T-cell (primary cell): ENCODE data around the gene PLAC1. TPM values are rescaled to one million over a fixed set of nuclear protein-coding genes. Genes with fewer than 3 reads are reported as not detected.

Experiments used
- ATAC-seq, 4 experiments: fragments of 200-7000 bp in 3 of 4; fragments of 150-1000 bp in 1 of 4; cut with Tn5 transposase; replicated peaks in 1 of 4; 1 replicate in 3 of 4; 2 replicates in 1 of 4; pipeline ENCODE4 v1.10.0; 2021; ENCODE audit warnings: moderate library complexity in 3 of 4, mild to moderate bottlenecking in 2 of 4, moderate number of reproducible peaks in 1 of 4
- CTCF ChIA-PET, 2 donors: fragments of 300-600 bp; sonication (Branson Sonifier 250); formaldehyde crosslinking; loops; one replicate each; lab custom pipeline; 2022; ENCODE audit warnings: antibody characterized with exemption in 2 of 2; lab: Charles Lee
- POLR2A ChIA-PET, 2 donors: fragments of 300-600 bp; sonication (Branson Sonifier 250); formaldehyde crosslinking; loops; one replicate each; lab custom pipeline; 2022; ENCODE audit warnings: antibody characterized with exemption in 2 of 2; lab: Charles Lee
- DNase-seq, 35 experiments: peaks; one replicate each; pipeline versions ENCODE4 v3.0.0 to v3.0.0-alpha.2; 2013 to 2023
- H3K27ac ChIP-seq: one replicate; pipeline ENCODE4 v1.5.1; 2013; ENCODE audit warnings: low read length
- H3K27me3 ChIP-seq, 2 experiments: replicated peaks in 1 of 2; 1 replicate in 1 of 2; 2 replicates in 1 of 2; pipeline versions ENCODE4 v1.6.1 to v1.7.0; 2013; ENCODE audit warnings: low read length in 1 of 2, mixed read lengths in 1 of 2; ENCODE audit not compliant: control insufficient read depth in 2 of 2, insufficient read depth in 2 of 2; ENCODE audit errors: extremely low read depth in 1 of 2
- H3K36me3 ChIP-seq, 2 donors: 1 replicate in 1 of 2; 2 replicates in 1 of 2; pipeline versions ENCODE4 v1.6.1 to v1.7.0; 2013; ENCODE audit warnings: low read length in 1 of 2; ENCODE audit not compliant: control insufficient read depth in 2 of 2, insufficient read depth in 1 of 2; ENCODE audit errors: extremely low read depth in 1 of 2
- H3K4me1 ChIP-seq, 2 experiments: 1 replicate in 1 of 2; 2 replicates in 1 of 2; pipeline versions ENCODE4 v1.6.1 to v1.7.0; 2013; ENCODE audit warnings: low read length in 2 of 2, mixed read lengths in 1 of 2; ENCODE audit not compliant: insufficient read depth in 2 of 2, control insufficient read depth in 1 of 2; ENCODE audit errors: extremely low read depth in 1 of 2
- H3K4me3 ChIP-seq, 2 donors: 1 replicate in 1 of 2; 2 replicates in 1 of 2; pipeline versions ENCODE4 v1.5.1 to v1.7.0; 2013; ENCODE audit warnings: mild to moderate bottlenecking in 2 of 2, low read length in 1 of 2, moderate library complexity in 1 of 2; ENCODE audit not compliant: control insufficient read depth in 1 of 2; ENCODE audit errors: extremely low read depth in 1 of 2
- H3K9me3 ChIP-seq: 2 replicates; pipeline ENCODE4 v1.7.0; 2013
- H3K27ac Mint-ChIP-seq, 2 donors: one replicate each; pipeline ENCODE4 v1.8.0; 2020 to 2021; ENCODE audit warnings: mild to moderate bottlenecking in 2 of 2, mixed read lengths in 2 of 2
- H3K27me3 Mint-ChIP-seq, 2 donors: one replicate each; pipeline ENCODE4 v1.8.0; 2021 to 2022; ENCODE audit warnings: mixed read lengths in 2 of 2
- H3K36me3 Mint-ChIP-seq: one replicate; pipeline ENCODE4 v1.8.0; 2021; ENCODE audit warnings: mixed read lengths
- H3K4me1 Mint-ChIP-seq, 3 donors: one replicate each; pipeline ENCODE4 v1.8.0; 2020 to 2022; ENCODE audit warnings: mixed read lengths in 3 of 3, mild to moderate bottlenecking in 1 of 3
- H3K4me3 Mint-ChIP-seq, 3 donors: one replicate each; pipeline ENCODE4 v1.8.0; 2020 to 2022; ENCODE audit warnings: mild to moderate bottlenecking in 3 of 3, mixed read lengths in 3 of 3, moderate library complexity in 3 of 3
- H3K9me3 Mint-ChIP-seq, 3 donors: one replicate each; pipeline ENCODE4 v1.8.0; 2020 to 2022; ENCODE audit warnings: mixed read lengths in 3 of 3
- WGBS: methylation state at CpG from one replicate; pipeline ENCODE4 v1.1.5; 2013; ENCODE audit warnings: missing lambda C conversion rate; ENCODE audit not compliant: insufficient coverage; 5-methylcytosine and 5-hydroxymethylcytosine counted together
- total RNA-seq, 35 experiments: library from RNA in 6 of 35; stranded (reverse) in 6 of 35; fragments of 120-200 nt in 1 of 35; gene quantifications; one replicate each; pipeline versions ENCODE4 v1.2.1 to v1.2.4 and lab custom pipeline; 2013 to 2026

The PLAC1 gene
- total RNA-seq, 5 donors from 2014 or later (not counting 1 experiment from before 2014, with no cell fraction given): not detected

- Histone ChIP-seq H3K36me3 (no peaks in the 10 kb centered on the region), H3K9me3 (no peaks in the 10 kb centered on the region), H3K4me1 (no peaks in the 10 kb centered on the region), H3K4me3 (no peak overlapping the region), H3K27me3 (no peaks in the 10 kb centered on the region), H3K27ac (no peak overlapping the region)
- DNase-seq (no peak), ATAC-seq (no peak)
- H3K9me3 Mint-ChIP-seq: no peaks in the 10 kb centered on the region
- CTCF ChIA-PET: no interaction called here
- H3K36me3 Mint-ChIP-seq: no peaks in the 10 kb centered on the region
- WGBS: no CpG with 5 or more reads among the region's 9 CpGs
- no peak overlapping the region for H3K4me3 Mint-ChIP-seq
- H3K4me1 Mint-ChIP-seq: no peaks in the 10 kb centered on the region
- POLR2A ChIA-PET: no interaction called here
- no peak overlapping the region for H3K27ac Mint-ChIP-seq
- peaks cover 4 to 41% of the 10 kb centered on the region in 2 donors for H3K27me3 Mint-ChIP-seq
Observed at GRCh38 chrX:134631426-134632346, 26.6 kb downstream of the PLAC1 start.

- no peaks in the 10 kb centered on the region for H3K27me3 ChIP-seq
- H3K9me3 Mint-ChIP-seq: no peaks in the 10 kb centered on the region
- H3K4me1 ChIP-seq: no peaks in the 10 kb centered on the region
- H3K4me3 Mint-ChIP-seq: no peak overlapping the region
- H3K4me3 ChIP-seq: no peak overlapping the region
- H3K27me3 Mint-ChIP-seq: peaks cover 3 to 42% of the 10 kb centered on the region in 2 donors
- no CpG with 5 or more reads among the region's 1 CpG for WGBS
- POLR2A ChIA-PET: interaction anchor here in 1 of 2 donors (0.6 kb wide), 1 partner anchor 21 kb away, joined by 4 read pairs; no protein-coding TSS in a partner anchor
- DNase-seq (no peak), ATAC-seq (no peak)
- no peak overlapping the region for H3K27ac ChIP-seq
- H3K27ac Mint-ChIP-seq: no peak overlapping the region
- H3K9me3 ChIP-seq: no peaks in the 10 kb centered on the region
- H3K36me3 ChIP-seq: no peaks in the 10 kb centered on the region
- H3K4me1 Mint-ChIP-seq: no peaks in the 10 kb centered on the region
- CTCF ChIA-PET: no interaction called here
- no peaks in the 10 kb centered on the region for H3K36me3 Mint-ChIP-seq
Observed at GRCh38 chrX:134628663-134629062, 29.6 kb downstream of the PLAC1 start.

- Histone ChIP-seq H3K4me3 (no peak overlapping the region), H3K36me3 (no peaks in the 10 kb centered on the region), H3K27me3 (no peaks in the 10 kb centered on the region), H3K9me3 (no peaks in the 10 kb centered on the region), H3K27ac (no peak overlapping the region), H3K4me1 (no peaks in the 10 kb centered on the region)
- H3K27me3 Mint-ChIP-seq: peaks cover 2 to 35% of the 10 kb centered on the region in 2 donors
- H3K9me3 Mint-ChIP-seq: no peaks in the 10 kb centered on the region
- H3K36me3 Mint-ChIP-seq: no peaks in the 10 kb centered on the region
- POLR2A ChIA-PET: no interaction called here
- CTCF ChIA-PET: no interaction called here
- H3K27ac Mint-ChIP-seq: no peak overlapping the region
- ATAC-seq: no peak
- no peak overlapping the region for H3K4me3 Mint-ChIP-seq
- no peaks in the 10 kb centered on the region for H3K4me1 Mint-ChIP-seq
- DNase-seq: no peak
Observed at GRCh38 chrX:134626434-134626833, 31.8 kb downstream of the PLAC1 start.

- ATAC-seq: no peak
- no peak for DNase-seq
- no peak overlapping the region for H3K4me3 Mint-ChIP-seq
- H3K27ac ChIP-seq: no peak overlapping the region
- no peaks in the 10 kb centered on the region for H3K36me3 ChIP-seq
- no peaks in the 10 kb centered on the region for H3K36me3 Mint-ChIP-seq
- WGBS: 60% methylated on average over 1 of the region's 3 CpGs
- POLR2A ChIA-PET: no interaction called here
- CTCF ChIA-PET: no interaction called here
- H3K4me3 ChIP-seq: no peak overlapping the region
- no peaks in the 10 kb centered on the region for H3K9me3 ChIP-seq
- H3K27ac Mint-ChIP-seq: no peak overlapping the region
- H3K4me1 ChIP-seq: no peaks in the 10 kb centered on the region
- H3K9me3 Mint-ChIP-seq: no peaks in the 10 kb centered on the region
- no peaks in the 10 kb centered on the region for H3K27me3 ChIP-seq
- peaks cover 2 to 34% of the 10 kb centered on the region in 2 donors for H3K27me3 Mint-ChIP-seq
- no peaks in the 10 kb centered on the region for H3K4me1 Mint-ChIP-seq
Observed at GRCh38 chrX:134625315-134625718, 33.0 kb downstream of the PLAC1 start.

GRCh38 chrX:134624046-134624430 is 34.2 kb downstream of the PLAC1 start:
- no peak overlapping the region for H3K4me3 Mint-ChIP-seq
- ATAC-seq (no peak), DNase-seq (no peak)
- Histone ChIP-seq H3K27ac (no peak overlapping the region), H3K4me3 (no peak overlapping the region), H3K36me3 (no peaks in the 10 kb centered on the region), H3K27me3 (no peaks in the 10 kb centered on the region), H3K4me1 (no peaks in the 10 kb centered on the region), H3K9me3 (no peaks in the 10 kb centered on the region)
- H3K36me3 Mint-ChIP-seq: no peaks in the 10 kb centered on the region
- H3K27ac Mint-ChIP-seq: no peak overlapping the region
- H3K4me1 Mint-ChIP-seq: no peaks in the 10 kb centered on the region
- WGBS: no CpG with 5 or more reads among the region's 3 CpGs
- POLR2A ChIA-PET: no interaction called here
- H3K9me3 Mint-ChIP-seq: no peaks in the 10 kb centered on the region
- CTCF ChIA-PET: no interaction called here
- peaks cover 2 to 34% of the 10 kb centered on the region in 2 donors for H3K27me3 Mint-ChIP-seq

- Mint-ChIP-seq H3K4me3 (no peak overlapping the region), H3K4me1 (no peaks in the 10 kb centered on the region), H3K36me3 (no peaks in the 10 kb centered on the region), H3K9me3 (no peaks in the 10 kb centered on the region), H3K27me3 (peaks cover 2 to 34% of the 10 kb centered on the region in 2 donors), H3K27ac (no peak overlapping the region)
- no peak for DNase-seq
- no CpG with 5 or more reads among the region's 10 CpGs for WGBS
- Histone ChIP-seq H3K27ac (no peak overlapping the region), H3K4me3 (no peak overlapping the region), H3K36me3 (no peaks in the 10 kb centered on the region), H3K4me1 (no peaks in the 10 kb centered on the region), H3K27me3 (no peaks in the 10 kb centered on the region), H3K9me3 (no peaks in the 10 kb centered on the region)
- no peak for ATAC-seq
- ChIA-PET POLR2A (no interaction called here), CTCF (no interaction called here)
Observed at GRCh38 chrX:134623293-134624045, 34.8 kb downstream of the PLAC1 start.
